ENCODE data around the gene PRPF38B. TPM values are rescaled to one million over a fixed set of nuclear protein-coding genes. Genes with fewer than 3 reads are reported as not detected.

PRPF38B gene
- total RNA-seq, 1 donor from 2014 or later, result 16.4 TPM

DNA sequence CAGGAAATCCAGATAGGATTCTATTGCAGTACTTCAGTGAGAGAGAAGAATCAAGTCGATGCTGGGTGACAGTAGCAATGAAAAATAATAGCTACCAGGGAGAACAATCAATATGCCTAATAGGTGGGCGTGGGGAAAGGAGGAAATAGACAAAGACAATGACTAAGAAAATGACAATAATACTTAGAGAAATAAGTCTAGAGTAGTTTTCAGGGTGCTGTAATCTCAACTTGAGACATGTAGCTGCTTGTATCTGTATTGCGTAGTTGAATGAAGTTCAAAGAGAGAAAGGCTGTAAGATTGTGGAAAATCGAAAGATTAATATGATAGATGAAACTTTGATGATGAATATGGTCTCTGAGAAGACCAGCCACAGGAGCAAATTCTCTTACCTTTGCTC, 57.0 kb downstream of the PRPF38B start:
- intact Hi-C loops (cut with DNase I), result loop anchor here (5.0 to 10.0 kb wide), 2 partner anchors 57 to 146 kb away; partner anchors contain the start of gene PRPF38B
- no peak for DNase-seq (ENCODE audit: low spot score)

GRCh38 chr1:108750476-108751181, 58.5 kb downstream of the PRPF38B start:
- DNase-seq (ENCODE audit: low spot score), result no peak
- intact Hi-C loops (cut with DNase I), result no loop called here

Other genes with a start within 250 kb of the PRPF38B start
- gene NBPF6, start 242.0 kb upstream of the PRPF38B start, total RNA-seq, result not detected
- gene EEIG2, start 132.2 kb upstream of the PRPF38B start, total RNA-seq, result 7.3 TPM
- gene HENMT1, start 31.2 kb upstream of the PRPF38B start, total RNA-seq, result 1.1 TPM
- gene FNDC7, start 20.6 kb downstream of the PRPF38B start, total RNA-seq, result not detected
- gene STXBP3, start 54.4 kb downstream of the PRPF38B start, total RNA-seq, result 30.3 TPM
- not detected for gene AKNAD1, start 164.8 kb downstream of the PRPF38B start, total RNA-seq
- gene GPSM2, start 184.7 kb downstream of the PRPF38B start, total RNA-seq, result 0.92 TPM